Mononuclear cell (primary cell): Measurements from ENCODE around the gene C19orf44. TPM values are rescaled to one million over a fixed set of nuclear protein-coding genes. Genes with fewer than 3 reads are reported as not detected.

Experiments used
- H3K27me3 ChIP-seq: 2 replicates; pipeline ENCODE4 v1.6.0; 2011; ENCODE audit warnings: low read length, control low read depth; ENCODE audit not compliant: insufficient read depth
- H3K4me1 ChIP-seq: 2 replicates; pipeline ENCODE4 v1.5.1; 2011; ENCODE audit warnings: mild to moderate bottlenecking, low read length, control low read depth; ENCODE audit not compliant: insufficient read depth
- H3K4me3 ChIP-seq: 2 replicates; pipeline ENCODE4 v1.5.1; 2011; ENCODE audit warnings: mild to moderate bottlenecking, low read length, moderate library complexity
- H3K9me3 ChIP-seq: 2 replicates; pipeline ENCODE4 v1.5.1; 2011; ENCODE audit warnings: low read depth, mild to moderate bottlenecking, control low read depth, low read length
- total RNA-seq: library from RNA; depleted of rRNA; stranded (reverse); fragments of >200 nt; gene quantifications from one replicate; pipeline ENCODE4 v1.2.3, GENCODE V29; 2012

Gene C19orf44
- total RNA-seq, 1 donor: 0.10 TPM

DNA sequence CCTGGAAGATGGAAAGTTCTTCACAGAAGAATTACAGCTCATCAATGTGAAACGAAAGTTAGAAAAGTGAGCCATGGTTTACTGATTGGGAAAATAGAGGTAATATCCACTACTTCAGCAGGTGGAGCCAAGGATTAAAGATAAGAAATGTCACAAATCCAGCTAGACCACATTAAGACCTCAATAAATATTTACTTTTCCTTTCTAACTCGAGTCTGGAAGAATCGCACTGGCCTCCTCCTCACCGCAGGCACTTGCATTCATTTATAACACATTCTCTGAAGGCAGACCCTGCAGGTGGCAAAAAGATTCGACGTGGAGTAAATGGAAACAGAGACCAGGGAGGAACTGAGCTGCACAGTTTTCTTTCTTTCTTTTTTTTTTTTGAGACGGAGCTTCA, 68.6 kb downstream of the C19orf44 start:
- Histone ChIP-seq H3K27me3 (no peaks in the 10 kb centered on the region), H3K9me3 (no peaks in the 10 kb centered on the region), H3K4me3 (no peak overlapping the region), H3K4me1 (peaks cover 25% of the 10 kb centered on the region)

DNA sequence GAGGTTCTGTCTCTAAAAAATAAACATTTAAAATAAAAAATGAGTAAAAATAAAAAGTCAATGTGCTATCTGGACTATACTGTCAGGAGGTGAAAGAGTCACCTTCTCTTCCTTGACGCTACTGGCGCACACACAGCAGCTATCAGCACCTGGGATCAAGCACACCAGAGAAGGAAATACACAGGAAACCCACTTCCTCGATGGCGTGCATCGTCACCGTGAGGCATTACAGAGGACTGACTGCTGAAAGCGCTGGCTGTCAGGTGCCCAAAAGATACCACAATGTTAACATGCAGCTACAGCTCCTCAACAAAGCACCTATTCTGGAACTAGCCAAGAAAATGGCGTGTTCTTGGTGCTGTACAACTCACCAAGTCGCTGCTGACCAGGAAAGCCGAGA, 70.0 kb downstream of the C19orf44 start:
- Histone ChIP-seq H3K4me3 (no peak overlapping the region), H3K9me3 (no peaks in the 10 kb centered on the region), H3K27me3 (no peaks in the 10 kb centered on the region), H3K4me1 (peaks cover 30% of the 10 kb centered on the region)

DNA sequence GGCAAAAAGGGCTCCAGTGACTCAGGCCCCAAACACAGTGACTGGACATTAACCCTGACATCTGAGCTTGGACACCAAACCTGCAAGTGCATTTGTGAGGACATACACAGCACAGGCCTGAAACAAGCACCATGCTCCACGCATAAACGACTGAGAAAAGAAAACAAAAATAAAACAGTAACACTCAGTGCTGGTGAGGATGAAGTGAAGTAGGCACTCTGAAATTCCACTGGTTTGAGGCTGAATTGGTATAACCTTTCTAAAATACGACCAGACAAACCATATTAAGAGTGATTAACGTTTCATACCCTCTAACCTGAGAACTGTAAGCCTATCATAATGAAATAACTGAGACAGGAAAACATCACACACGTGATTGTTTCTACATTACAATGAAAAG, 70.5 kb downstream of the C19orf44 start:
- Histone ChIP-seq H3K27me3 (no peaks in the 10 kb centered on the region), H3K9me3 (no peaks in the 10 kb centered on the region), H3K4me1 (peaks cover 35% of the 10 kb centered on the region), H3K4me3 (no peak overlapping the region)

DNA sequence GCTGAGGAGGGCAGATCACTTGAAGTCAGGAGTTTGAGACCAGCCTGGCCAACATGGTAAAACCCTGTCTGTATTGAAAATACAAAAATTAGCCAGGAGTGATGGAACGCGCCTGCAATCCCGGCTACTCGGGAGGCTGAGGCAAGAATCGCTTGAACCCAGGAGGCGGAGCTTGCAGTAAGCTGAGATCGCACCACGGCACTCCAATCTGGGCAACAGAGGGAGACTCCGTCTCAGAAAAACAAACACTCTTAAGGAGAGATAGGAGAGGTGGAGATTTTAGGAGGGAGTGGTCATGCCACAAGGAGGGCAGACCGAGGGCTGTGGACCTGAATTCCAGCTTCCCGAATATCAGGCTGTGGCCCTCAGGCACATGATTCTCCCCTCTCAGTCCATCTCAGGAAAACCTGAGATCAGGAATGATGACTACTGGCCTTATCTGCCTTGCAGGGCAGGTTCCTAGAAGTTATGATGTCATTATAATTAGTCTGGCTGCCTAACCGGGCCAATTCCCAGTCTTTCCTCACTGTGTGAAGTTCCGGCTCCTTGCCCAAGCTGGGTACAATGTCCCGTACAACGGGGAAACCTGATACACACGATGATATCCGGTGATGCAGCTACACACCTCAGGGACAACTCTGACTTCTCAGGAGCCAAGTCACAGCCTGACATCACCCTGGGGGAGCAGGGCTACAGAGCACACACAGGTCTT, 73.6 kb downstream of the C19orf44 start:
- no peak overlapping the region for H3K4me3 ChIP-seq
- peaks cover 60% of the 10 kb centered on the region for H3K4me1 ChIP-seq
- H3K27me3 ChIP-seq: no peaks in the 10 kb centered on the region
- no peaks in the 10 kb centered on the region for H3K9me3 ChIP-seq

Other genes with a start within 250 kb of the C19orf44 start
- 184 TPM for gene KLF2, start 171.6 kb upstream of the C19orf44 start, total RNA-seq
- gene EPS15L1, start 24.4 kb upstream of the C19orf44 start, total RNA-seq: 17.5 TPM
- not detected for gene CALR3, start 227 bp upstream of the C19orf44 start, total RNA-seq
- gene CHERP, start 46.0 kb downstream of the C19orf44 start, total RNA-seq: 7.2 TPM
- gene SLC35E1, start 76.0 kb downstream of the C19orf44 start, total RNA-seq: 38.5 TPM
- gene MED26, start 131.8 kb downstream of the C19orf44 start, total RNA-seq: 21.5 TPM
- 32.6 TPM for gene SMIM7, start 163.8 kb downstream of the C19orf44 start, total RNA-seq
- 2.7 TPM for gene TMEM38A, start 164.7 kb downstream of the C19orf44 start, total RNA-seq
- gene NWD1, start 223.5 kb downstream of the C19orf44 start, total RNA-seq: not detected